Uterus (tissue), 4 donors: ENCODE measurements around the gene PCTP. TPM values are rescaled to one million over a fixed set of nuclear protein-coding genes. Genes with fewer than 3 reads are reported as not detected.

ENCODE experiments used
- DNase-seq, 2 donors: peaks; one replicate each; pipeline ENCODE4 v3.0.0-alpha.2; 2019 to 2020
- H3K27ac ChIP-seq, 2 donors: fragments of 200-600 bp; sonication (generic); 1 replicate in 1 of 2; 2 replicates in 1 of 2; pipeline ENCODE4 v1.5.1; 2016 to 2018
- H3K27me3 ChIP-seq, 2 donors: fragments of 200-600 bp; sonication (generic); one replicate each; pipeline ENCODE4 v1.5.1; 2018 to 2019; ENCODE audit warnings: control low read depth in 1 of 2
- H3K36me3 ChIP-seq, 2 donors: fragments of 200-600 bp; sonication (generic); one replicate each; pipeline ENCODE4 v1.5.1; 2019; ENCODE audit warnings: control low read depth in 1 of 2
- H3K4me1 ChIP-seq, 2 donors: fragments of 200-600 bp; sonication (generic); one replicate each; pipeline ENCODE4 v1.5.1; 2018 to 2019; ENCODE audit warnings: control low read depth in 1 of 2
- H3K4me3 ChIP-seq, 2 donors: fragments of 200-600 bp; sonication (generic); 1 replicate in 1 of 2; 2 replicates in 1 of 2; pipeline ENCODE4 v1.5.1; 2018 to 2019; ENCODE audit warnings: mild to moderate bottlenecking in 1 of 2
- H3K9me3 ChIP-seq, 2 donors: fragments of 200-600 bp; sonication (generic); one replicate each; pipeline ENCODE4 v1.5.1; 2019; ENCODE audit warnings: control low read depth in 1 of 2
- CTCF ChIP-seq, 4 experiments: fragments of 200-600 bp in 2 of 4; fragments of 450-650 bp in 2 of 4; sonication (generic) in 2 of 4; IDR thresholded peaks; one replicate each; pipeline ENCODE4 v1.5.1; 2016 to 2019; ENCODE audit warnings: antibody characterized with exemption in 4 of 4, mild to moderate bottlenecking in 2 of 4, moderate library complexity in 1 of 4
- POLR2A ChIP-seq, 2 donors: fragments of 450-650 bp; IDR thresholded peaks; one replicate each; pipeline ENCODE4 v1.6.1; 2016; ENCODE audit warnings: antibody characterized with exemption in 2 of 2, mild to moderate bottlenecking in 1 of 2, moderate library complexity in 1 of 2
- intact Hi-C: fragments of 100-400 bp; cut with DNase I; formaldehyde crosslinking; loops from one replicate; pipeline ENCODE4 v1.15.1; 2023; ENCODE audit warnings: low total_unique reads
- total RNA-seq, 4 donors: library from RNA; depleted of rRNA in 3 of 4; stranded (reverse); fragments of >200 nt in 3 of 4; gene quantifications; one replicate each; pipeline versions ENCODE4 v1.1.0 to v1.2.4, GENCODE V29; 2014 to 2023
- donor health status: DM: yes; HTN: yes; CAD: no.

PCTP gene
- total RNA-seq, 4 donors from 2014 or later = 1.8 to 18.8 (median 10.9) TPM

DNA sequence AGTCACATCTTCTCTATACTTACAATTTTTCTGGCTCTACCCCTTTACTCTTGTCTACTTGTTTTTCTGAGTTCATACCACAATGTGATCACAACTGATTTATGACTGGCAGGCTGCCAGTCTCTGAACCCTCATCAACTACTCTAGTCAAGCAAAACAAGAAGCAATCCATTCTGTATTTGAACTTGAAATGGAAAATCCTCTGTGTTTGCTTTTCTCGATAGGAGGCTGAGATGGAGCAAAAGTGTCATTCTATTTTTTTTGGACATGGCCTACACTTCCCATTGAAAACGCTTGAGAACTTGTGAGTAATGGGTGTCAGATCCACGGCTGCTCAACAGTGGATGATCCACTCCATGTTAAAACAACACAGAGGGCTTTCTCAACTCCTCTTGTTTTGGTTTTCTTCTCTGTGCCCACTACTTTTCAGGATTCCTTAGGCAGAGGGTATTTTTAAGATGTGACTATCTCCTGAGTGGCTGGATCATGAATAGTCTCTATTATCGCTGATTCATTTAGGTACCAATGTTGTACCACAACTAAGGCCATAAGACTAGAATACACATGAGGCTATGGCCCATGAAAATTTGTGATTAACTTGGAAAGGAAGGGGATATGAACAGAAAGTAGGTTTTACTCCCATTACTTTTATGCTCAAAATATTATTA lies 39.9 kb upstream of the PCTP start:
- intact Hi-C loops = no loop called here
- Histone ChIP-seq H3K4me1 (no peaks in the 10 kb centered on the region), H3K27me3 (no peaks in the 10 kb centered on the region), H3K4me3 (no peak overlapping the region), H3K36me3 (no peaks in the 10 kb centered on the region), H3K9me3 (no peaks in the 10 kb centered on the region), H3K27ac (no peak overlapping the region)
- TF ChIP-seq POLR2A (IDR thresholded peaks at IDR 0.05) = no peak
- DNase-seq = no peak

DNA sequence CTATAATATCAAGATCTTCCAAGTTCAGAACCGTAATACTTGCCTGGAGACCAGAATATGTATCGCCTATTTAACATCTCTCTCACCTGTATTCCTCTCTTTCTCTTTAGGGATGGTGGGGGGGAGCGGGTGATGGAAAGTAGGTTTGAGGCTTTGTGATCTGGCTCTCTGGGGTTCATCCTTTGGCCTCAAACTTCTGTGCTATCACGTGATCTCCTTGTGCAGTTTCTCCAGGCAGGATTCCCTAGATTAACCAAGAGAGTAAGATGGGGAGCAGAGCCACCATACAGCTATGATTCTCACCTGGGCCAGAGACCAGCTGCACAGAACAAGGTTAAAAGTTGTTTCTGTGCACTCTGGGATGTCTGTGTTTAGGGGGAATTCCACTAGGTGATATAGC lies 33.4 kb upstream of the PCTP start:
- no peaks in the 10 kb centered on the region for H3K9me3 ChIP-seq
- no peak overlapping the region for H3K4me3 ChIP-seq
- intact Hi-C loops = no loop called here
- H3K36me3 ChIP-seq = no peaks in the 10 kb centered on the region
- no peak overlapping the region for H3K27ac ChIP-seq
- TF ChIP-seq CTCF (IDR thresholded peaks at IDR 0.05) (no peak), POLR2A (IDR thresholded peaks at IDR 0.05) (no peak)
- DNase-seq = no peak
- H3K27me3 ChIP-seq = no peaks in the 10 kb centered on the region
- no peaks in the 10 kb centered on the region for H3K4me1 ChIP-seq

GRCh38 chr17:55717898-55718735 lies 32.7 kb upstream of the PCTP start:
- Histone ChIP-seq H3K27me3 (no peaks in the 10 kb centered on the region), H3K9me3 (no peaks in the 10 kb centered on the region), H3K4me3 (no peak overlapping the region), H3K4me1 (no peaks in the 10 kb centered on the region), H3K27ac (no peak overlapping the region), H3K36me3 (no peaks in the 10 kb centered on the region)
- peak; percentile 70 to 85 for DNase-seq
- intact Hi-C loops = no loop called here
- TF ChIP-seq POLR2A (IDR thresholded peaks at IDR 0.05) = no peak
- TF ChIP-seq CTCF (IDR thresholded peaks at IDR 0.05) = peak; percentile 62 to 74 (median 62)

- Histone ChIP-seq H3K36me3 (no peaks in the 10 kb centered on the region), H3K9me3 (no peaks in the 10 kb centered on the region), H3K4me1 (no peaks in the 10 kb centered on the region), H3K27me3 (no peaks in the 10 kb centered on the region), H3K27ac (no peak overlapping the region), H3K4me3 (no peak overlapping the region)
- no peak for DNase-seq
- TF ChIP-seq POLR2A (IDR thresholded peaks at IDR 0.05) (no peak), CTCF (IDR thresholded peaks at IDR 0.05) (no peak)
- intact Hi-C loops = no loop called here
Measured at GRCh38 chr17:55720919-55721836, 29.7 kb upstream of the PCTP start.

- TF ChIP-seq POLR2A (IDR thresholded peaks at IDR 0.05) (no peak), CTCF (IDR thresholded peaks at IDR 0.05) (no peak)
- intact Hi-C loops = no loop called here
Measured at GRCh38 chr17:55722016-55722736, 28.7 kb upstream of the PCTP start.

More at GRCh38 chr17:55722016-55722736, 28.7 kb upstream of the PCTP start:
- Histone ChIP-seq H3K4me3 (peak overlapping the region; percentile 2 to 17), H3K27ac (peak overlapping the region; percentile 60 to 71), H3K9me3 (no peaks in the 10 kb centered on the region), H3K36me3 (no peaks in the 10 kb centered on the region), H3K27me3 (no peaks in the 10 kb centered on the region), H3K4me1 (no peaks in the 10 kb centered on the region)
- DNase-seq = no peak
